Upper lobe of left lung (tissue), 6 donors: ENCODE data around the gene PKNOX2. TPM values are rescaled to one million over a fixed set of nuclear protein-coding genes. Genes with fewer than 3 reads are reported as not detected.

ENCODE experiments used
- ATAC-seq, 2 donors: fragments of 200-7000 bp; cut with Tn5 transposase; one replicate each; pipeline ENCODE4 v1.9.1; 2022; ENCODE audit warnings: mild to moderate bottlenecking in 2 of 2, moderate library complexity in 2 of 2; ENCODE audit not compliant: low FRiP score in 2 of 2
- DNase-seq, 2 donors: peaks; one replicate each; pipeline ENCODE4 v3.0.0-alpha.2; 2019 to 2020
- H3K27ac ChIP-seq, 4 donors: fragments of 200-600 bp; sonication (generic); one replicate each; pipeline ENCODE4 v1.5.1; 2016 to 2019
- H3K27me3 ChIP-seq, 4 donors: fragments of 200-600 bp; sonication (generic); one replicate each; pipeline ENCODE4 v1.5.1; 2017 to 2019
- H3K36me3 ChIP-seq, 4 donors: fragments of 200-600 bp; sonication (generic); one replicate each; pipeline ENCODE4 v1.5.1; 2016 to 2019
- H3K4me1 ChIP-seq, 4 donors: fragments of 200-600 bp; sonication (generic); one replicate each; pipeline ENCODE4 v1.5.1; 2018 to 2019
- H3K4me3 ChIP-seq, 4 donors: fragments of 200-600 bp; sonication (generic); one replicate each; pipeline ENCODE4 v1.5.1; 2017 to 2019; ENCODE audit warnings: mild to moderate bottlenecking in 2 of 4, moderate library complexity in 1 of 4
- H3K9me3 ChIP-seq, 4 donors: fragments of 200-600 bp; sonication (generic); one replicate each; pipeline ENCODE4 v1.5.1; 2018 to 2019
- EP300 ChIP-seq, 4 donors: sonication (generic); formaldehyde crosslinking; IDR thresholded peaks; one replicate each; pipeline ENCODE4 v1.5.1; 2017; ENCODE audit warnings: antibody characterized with exemption in 4 of 4, control low read depth in 2 of 4
- POLR2A ChIP-seq, 4 donors: fragments of 450-650 bp; IDR thresholded peaks; one replicate each; pipeline ENCODE4 v1.5.1; 2016 to 2017; ENCODE audit warnings: antibody characterized with exemption in 4 of 4, mild to moderate bottlenecking in 2 of 4
- POLR2AphosphoS5 ChIP-seq, 2 donors: sonication (generic); formaldehyde crosslinking; IDR thresholded peaks; one replicate each; pipeline ENCODE4 v1.5.1; 2017; ENCODE audit warnings: antibody characterized with exemption in 2 of 2
- WGBS, 2 donors: methylation state at CpG; one replicate each; pipeline ENCODE4 v1.1.5; 2017 to 2018; 5-methylcytosine and 5-hydroxymethylcytosine counted together
- total RNA-seq, 6 donors: library from RNA; depleted of rRNA in 4 of 6; stranded (reverse); fragments of >200 nt in 4 of 6; gene quantifications; one replicate each; pipeline versions ENCODE4 v1.1.0 to v1.2.1, GENCODE V29; 2016 to 2021
- TF ChIP-seq, protein P1 (sequence below), 6 experiments: fragments of 450-650 bp in 4 of 6; fragments of 200-600 bp in 2 of 6; sonication (generic) in 2 of 6; IDR thresholded peaks; one replicate each; pipeline ENCODE4 v1.5.1; 2016 to 2019; ENCODE audit warnings: antibody characterized with exemption in 6 of 6
- donor health status: DM: no; HTN: no; CAD: no; lungs with moderate emphysema.
- donor health status: DM: no; HTN: yes; CAD: no; lungs with severe emphysema.

The PKNOX2 gene
- total RNA-seq, 6 donors from 2014 or later = 2.9 to 15.5 (median 8.4) TPM

DNA sequence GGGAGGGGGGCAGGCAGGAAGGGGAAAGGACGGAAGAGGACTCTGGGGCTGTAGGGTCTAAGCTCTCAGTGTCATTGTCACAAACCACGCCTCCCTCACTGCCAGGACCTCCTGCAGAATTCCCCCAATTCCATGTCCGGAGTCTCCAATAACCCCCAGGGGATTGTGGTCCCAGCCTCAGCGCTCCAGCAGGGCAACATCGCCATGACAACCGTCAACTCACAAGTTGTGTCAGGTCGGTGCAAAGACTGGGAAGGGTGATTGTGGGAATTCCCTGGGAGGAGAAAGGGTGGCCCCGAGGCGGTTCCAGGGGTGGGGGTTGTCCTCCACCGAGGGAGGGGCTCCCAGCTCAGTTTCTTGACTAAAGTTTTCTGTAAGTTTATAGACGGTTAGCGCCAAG lies 245.5 kb downstream of the PKNOX2 start:
- TF ChIP-seq POLR2A (IDR thresholded peaks at IDR 0.05) (no peak), POLR2AphosphoS5 (IDR thresholded peaks at IDR 0.05) (no peak), EP300 (IDR thresholded peaks at IDR 0.05) (no peak)
- TF ChIP-seq, protein P1, sequence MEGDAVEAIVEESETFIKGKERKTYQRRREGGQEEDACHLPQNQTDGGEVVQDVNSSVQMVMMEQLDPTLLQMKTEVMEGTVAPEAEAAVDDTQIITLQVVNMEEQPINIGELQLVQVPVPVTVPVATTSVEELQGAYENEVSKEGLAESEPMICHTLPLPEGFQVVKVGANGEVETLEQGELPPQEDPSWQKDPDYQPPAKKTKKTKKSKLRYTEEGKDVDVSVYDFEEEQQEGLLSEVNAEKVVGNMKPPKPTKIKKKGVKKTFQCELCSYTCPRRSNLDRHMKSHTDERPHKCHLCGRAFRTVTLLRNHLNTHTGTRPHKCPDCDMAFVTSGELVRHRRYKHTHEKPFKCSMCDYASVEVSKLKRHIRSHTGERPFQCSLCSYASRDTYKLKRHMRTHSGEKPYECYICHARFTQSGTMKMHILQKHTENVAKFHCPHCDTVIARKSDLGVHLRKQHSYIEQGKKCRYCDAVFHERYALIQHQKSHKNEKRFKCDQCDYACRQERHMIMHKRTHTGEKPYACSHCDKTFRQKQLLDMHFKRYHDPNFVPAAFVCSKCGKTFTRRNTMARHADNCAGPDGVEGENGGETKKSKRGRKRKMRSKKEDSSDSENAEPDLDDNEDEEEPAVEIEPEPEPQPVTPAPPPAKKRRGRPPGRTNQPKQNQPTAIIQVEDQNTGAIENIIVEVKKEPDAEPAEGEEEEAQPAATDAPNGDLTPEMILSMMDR (IDR thresholded peaks at IDR 0.05) = no peak
- DNase-seq (no peak), ATAC-seq (no peak)
- WGBS, 2 donors = 38 to 47% methylated on average over 9 to 12 of the region's 12 CpGs
- peaks cover 0 to under 1% (median under 1%) of the 10 kb centered on the region in 4 donors for H3K4me1 ChIP-seq
- no peaks in the 10 kb centered on the region for H3K36me3 ChIP-seq
- H3K9me3 ChIP-seq = no peaks in the 10 kb centered on the region
- H3K4me3 ChIP-seq = no peak overlapping the region
- H3K27ac ChIP-seq = no peak overlapping the region
- H3K27me3 ChIP-seq = peaks cover 0 to 5% (median 2%) of the 10 kb centered on the region in 4 donors

- Histone ChIP-seq H3K4me1 (no peaks in the 10 kb centered on the region), H3K9me3 (no peaks in the 10 kb centered on the region), H3K27ac (no peak overlapping the region), H3K4me3 (no peak overlapping the region), H3K36me3 (no peaks in the 10 kb centered on the region), H3K27me3 (peaks cover 0 to 3% (median 1%) of the 10 kb centered on the region in 4 donors)
- peak in 1 of 2 donors; percentile 5 for ATAC-seq
- WGBS, 2 donors = 68 to 79% methylated on average over 7 of the region's 7 CpGs
- DNase-seq = no peak
- TF ChIP-seq POLR2AphosphoS5 (IDR thresholded peaks at IDR 0.05) = no peak
- no peak for TF ChIP-seq EP300 (IDR thresholded peaks at IDR 0.05)
- TF ChIP-seq POLR2A (IDR thresholded peaks at IDR 0.05) = no peak
- TF ChIP-seq, protein P1 (IDR thresholded peaks at IDR 0.05) = no peak
Measured at GRCh38 chr11:125412177-125412496, 247.6 kb downstream of the PKNOX2 start.

DNA sequence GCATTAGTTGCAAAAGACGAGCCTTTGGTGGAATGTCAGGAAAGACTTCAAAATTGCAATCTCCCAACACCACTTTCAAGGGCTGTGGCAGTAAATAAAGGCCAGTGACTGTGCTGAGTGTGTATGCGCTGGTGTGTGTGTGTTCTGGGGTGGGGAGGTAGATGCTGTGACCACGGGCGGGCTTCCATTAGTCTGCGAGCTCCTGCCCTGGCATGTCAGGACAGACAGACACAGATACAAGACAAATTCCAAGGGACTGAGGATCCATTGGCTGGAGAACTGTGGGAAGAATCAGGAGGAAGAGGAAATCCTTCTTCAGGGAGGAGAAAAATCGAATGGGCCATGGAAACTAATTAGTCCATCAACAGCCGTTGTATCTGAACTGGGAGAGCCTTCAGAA lies 248.0 kb downstream of the PKNOX2 start:
- TF ChIP-seq POLR2A (IDR thresholded peaks at IDR 0.05) (no peak), POLR2AphosphoS5 (IDR thresholded peaks at IDR 0.05) (no peak), EP300 (IDR thresholded peaks at IDR 0.05) (no peak)
- TF ChIP-seq, protein P1 (IDR thresholded peaks at IDR 0.05) = no peak
- peaks cover 0 to 3% (median 1%) of the 10 kb centered on the region in 4 donors for H3K27me3 ChIP-seq
- H3K9me3 ChIP-seq = no peaks in the 10 kb centered on the region
- no peaks in the 10 kb centered on the region for H3K4me1 ChIP-seq
- DNase-seq (no peak), ATAC-seq (no peak)
- H3K27ac ChIP-seq = no peak overlapping the region
- H3K4me3 ChIP-seq = no peak overlapping the region
- no peaks in the 10 kb centered on the region for H3K36me3 ChIP-seq
- 70 to 82% methylated on average over 7 of the region's 7 CpGs for WGBS, 2 donors

- no peak for ATAC-seq
- TF ChIP-seq POLR2A (IDR thresholded peaks at IDR 0.05) (no peak), POLR2AphosphoS5 (IDR thresholded peaks at IDR 0.05) (no peak), EP300 (IDR thresholded peaks at IDR 0.05) (no peak)
- TF ChIP-seq, protein P1 (IDR thresholded peaks at IDR 0.05) = no peak
- WGBS, 2 donors = 77% methylated on average over 7 of the region's 7 CpGs; no CpG with 5 or more reads in 1 of the 2 donors
- H3K9me3 ChIP-seq = no peaks in the 10 kb centered on the region
- peaks cover 0 to 3% (median 1%) of the 10 kb centered on the region in 4 donors for H3K27me3 ChIP-seq
- H3K4me3 ChIP-seq = no peak overlapping the region
- no peak overlapping the region for H3K27ac ChIP-seq
- no peaks in the 10 kb centered on the region for H3K4me1 ChIP-seq
- H3K36me3 ChIP-seq = no peaks in the 10 kb centered on the region
- peak in 1 of 2 donors; percentile 13 for DNase-seq
Measured at GRCh38 chr11:125413226-125413625, 248.7 kb downstream of the PKNOX2 start.

DNA sequence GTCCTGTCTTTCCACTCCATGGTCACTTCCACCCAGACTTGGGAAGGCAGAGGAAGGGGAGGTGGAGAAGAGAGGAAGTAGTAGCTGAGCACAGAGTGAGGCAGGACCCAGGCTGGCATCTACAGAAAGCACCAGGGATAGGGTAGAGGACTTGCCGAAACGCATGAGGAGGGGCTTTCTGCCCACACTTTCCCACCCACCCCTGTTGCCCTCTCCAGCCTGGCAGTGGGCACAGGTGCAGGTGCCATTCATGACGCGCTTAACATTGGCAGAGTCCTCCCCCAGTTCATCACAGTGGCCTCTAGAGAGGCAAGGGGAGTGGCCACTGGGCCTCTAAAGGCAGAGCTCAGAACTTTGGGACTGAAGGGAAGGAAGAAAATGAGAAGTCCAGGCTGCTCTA lies 249.6 kb downstream of the PKNOX2 start:
- Histone ChIP-seq H3K4me1 (no peaks in the 10 kb centered on the region), H3K4me3 (no peak overlapping the region), H3K27ac (no peak overlapping the region), H3K27me3 (peaks cover 0 to 3% (median 1%) of the 10 kb centered on the region in 4 donors), H3K36me3 (no peaks in the 10 kb centered on the region), H3K9me3 (no peaks in the 10 kb centered on the region)
- no peak for TF ChIP-seq POLR2A (IDR thresholded peaks at IDR 0.05)
- no peak for TF ChIP-seq EP300 (IDR thresholded peaks at IDR 0.05)
- no peak for TF ChIP-seq POLR2AphosphoS5 (IDR thresholded peaks at IDR 0.05)
- TF ChIP-seq, protein P1 (IDR thresholded peaks at IDR 0.05) = no peak
- DNase-seq = no peak
- no peak for ATAC-seq
- WGBS, 2 donors = 98 to 100% methylated on average over 4 of the region's 4 CpGs
